ENCODE results near the gene KLF6. TPM values are rescaled to one million over a fixed set of nuclear protein-coding genes. Genes with fewer than 3 reads are reported as not detected.
A peak's percentile ranks its signal among the peaks of the same experiment; 100 is the strongest.
"Not testable (repeated sequence)": the region's sequence is repeated elsewhere in the genome, so short reads cannot be mapped to it uniquely, and the experiment has no call there.

The KLF6 gene
- total RNA-seq, 2 experiments from 2014 or later = 116 to 120 TPM

GRCh38 chr10:3738855-3739350, 46.1 kb downstream of the KLF6 start:
- no peaks in the 10 kb centered on the region for H3K36me3 Mint-ChIP-seq (ENCODE audit: low read depth)
- no peak overlapping the region for H3K4me3 Mint-ChIP-seq
- TF ChIP-seq CTCF (IDR thresholded peaks at IDR 0.05) = no peak
- ATAC-seq (no peak), DNase-seq (no peak)
- intact Hi-C loops (cut with micrococcal nuclease) = no loop called here
- CTCF ChIA-PET = no interaction called here
- peaks cover 27% of the 10 kb centered on the region for H3K4me1 Mint-ChIP-seq (ENCODE audit: low read depth)
- no peaks in the 10 kb centered on the region for H3K27me3 Mint-ChIP-seq
- H3K9me3 Mint-ChIP-seq = no peaks in the 10 kb centered on the region
- H3K27ac Mint-ChIP-seq = no peak overlapping the region
- POLR2A ChIA-PET = no interaction called here

- POLR2A ChIA-PET = no interaction called here
- ATAC-seq (no peak), DNase-seq (no peak)
- H3K4me3 Mint-ChIP-seq = no peak overlapping the region
- CTCF ChIA-PET = no interaction called here
- intact Hi-C loops (cut with micrococcal nuclease) = no loop called here
- H3K36me3 Mint-ChIP-seq (ENCODE audit: low read depth) = no peaks in the 10 kb centered on the region
- H3K27ac Mint-ChIP-seq = no peak overlapping the region
- TF ChIP-seq CTCF (IDR thresholded peaks at IDR 0.05) = no peak
- no peaks in the 10 kb centered on the region for H3K27me3 Mint-ChIP-seq
- H3K9me3 Mint-ChIP-seq = no peaks in the 10 kb centered on the region
- H3K4me1 Mint-ChIP-seq (ENCODE audit: low read depth) = peaks cover 27% of the 10 kb centered on the region
Observed at GRCh38 chr10:3737864-3738263, 47.1 kb downstream of the KLF6 start.

- Mint-ChIP-seq H3K4me3 (no peak overlapping the region), H3K9me3 (peaks cover 7% of the 10 kb centered on the region), H3K27ac (no peak overlapping the region), H3K27me3 (no peaks in the 10 kb centered on the region), H3K4me1 (ENCODE audit: low read depth) (peaks cover 9% of the 10 kb centered on the region), H3K36me3 (ENCODE audit: low read depth) (no peaks in the 10 kb centered on the region)
- POLR2A ChIA-PET = interaction anchor here (1.9 kb wide), 1 partner anchor 40 kb away, joined by 4 read pairs; no protein-coding TSS in a partner anchor
- no peak for TF ChIP-seq CTCF (IDR thresholded peaks at IDR 0.05)
- ATAC-seq (no peak), DNase-seq (peak; percentile 27)
- intact Hi-C loops (cut with micrococcal nuclease) = no loop called here
- CTCF ChIA-PET = interaction anchor here (1.3 kb wide), 1 partner anchor 40 kb away, joined by 6 read pairs; no protein-coding TSS in a partner anchor
Observed at GRCh38 chr10:3735175-3735574, 49.8 kb downstream of the KLF6 start.

GRCh38 chr10:3734111-3734510, 50.9 kb downstream of the KLF6 start:
- TF ChIP-seq CTCF (IDR thresholded peaks at IDR 0.05) = no peak
- Mint-ChIP-seq H3K4me3 (no peak overlapping the region), H3K9me3 (peaks cover 7% of the 10 kb centered on the region), H3K27ac (no peak overlapping the region), H3K4me1 (ENCODE audit: low read depth) (peaks cover 4% of the 10 kb centered on the region), H3K36me3 (ENCODE audit: low read depth) (no peaks in the 10 kb centered on the region), H3K27me3 (no peaks in the 10 kb centered on the region)
- ATAC-seq = no peak
- no peak for DNase-seq
- ChIA-PET POLR2A (interaction anchor here (0.9 to 1.9 kb wide), 2 partner anchors 41 to 132 kb away, joined by 3 to 4 read pairs; no protein-coding TSS in a partner anchor), CTCF (interaction anchor here (0.6 to 1.3 kb wide), 2 partner anchors 25 to 41 kb away, joined by 3 to 6 read pairs; no protein-coding TSS in a partner anchor)
- intact Hi-C loops (cut with micrococcal nuclease) = no loop called here

GRCh38 chr10:3732183-3732582, 52.8 kb downstream of the KLF6 start:
- H3K4me3 Mint-ChIP-seq; H3K27ac Mint-ChIP-seq; H3K9me3 Mint-ChIP-seq; DNase-seq; ATAC-seq; H3K36me3 Mint-ChIP-seq (ENCODE audit: low read depth); CTCF ChIA-PET; H3K4me1 Mint-ChIP-seq (ENCODE audit: low read depth); intact Hi-C loops (cut with micrococcal nuclease); H3K27me3 Mint-ChIP-seq: not testable (repeated sequence)
- POLR2A ChIA-PET = interaction anchor here (1.0 kb wide), 1 partner anchor 23 kb away, joined by 3 read pairs; no protein-coding TSS in a partner anchor
